CD8-positive, alpha-beta memory T cell (primary cell): Measurements from ENCODE around the gene MTPN. TPM values are rescaled to one million over a fixed set of nuclear protein-coding genes. Genes with fewer than 3 reads are reported as not detected.

Experiments
- CTCF ChIA-PET: fragments of 350-600 bp; sonication (Branson Sonifier 250); formaldehyde crosslinking; loops from one replicate; lab custom pipeline; 2021; ENCODE audit warnings: antibody characterized with exemption; lab: Charles Lee
- POLR2A ChIA-PET: fragments of 350-600 bp; sonication (Branson Sonifier 250); formaldehyde crosslinking; loops from one replicate; lab custom pipeline; 2021; ENCODE audit warnings: antibody characterized with exemption; lab: Charles Lee
- DNase-seq, 5 donors: peaks; one replicate each; pipeline versions ENCODE4 v3.0.0 to v3.0.0-alpha.2; 2020 to 2022; ENCODE audit warnings: mixed read lengths in 1 of 5
- H3K27ac ChIP-seq: one replicate; pipeline ENCODE4 v1.7.0; 2013; ENCODE audit warnings: low read depth, mild to moderate bottlenecking, low read length, moderate library complexity
- H3K27me3 ChIP-seq: 2 replicates; pipeline ENCODE4 v1.7.0; 2013; ENCODE audit warnings: low read length, mild to moderate bottlenecking; ENCODE audit not compliant: insufficient read depth, poor library complexity, severe bottlenecking
- H3K36me3 ChIP-seq: 2 replicates; pipeline ENCODE4 v1.7.0; 2013; ENCODE audit warnings: mild to moderate bottlenecking, low read length, moderate library complexity; ENCODE audit not compliant: insufficient read depth
- H3K4me1 ChIP-seq: 2 replicates; pipeline ENCODE4 v1.7.0; 2013; ENCODE audit warnings: mild to moderate bottlenecking, low read length, moderate library complexity; ENCODE audit not compliant: insufficient read depth
- H3K4me3 ChIP-seq: 2 replicates; pipeline ENCODE4 v1.7.0; 2013; ENCODE audit warnings: mild to moderate bottlenecking, low read length
- H3K9me3 ChIP-seq: 2 replicates; pipeline ENCODE4 v1.7.0; 2013; ENCODE audit warnings: mild to moderate bottlenecking, low read length
- H3K27ac Mint-ChIP-seq, 8 donors: one replicate each; pipeline ENCODE4 v1.8.0; 2020 to 2021; ENCODE audit warnings: mixed read lengths in 8 of 8, mild to moderate bottlenecking in 6 of 8, inconsistent platforms in 3 of 8, moderate library complexity in 3 of 8
- H3K27me3 Mint-ChIP-seq, 2 donors: one replicate each; pipeline ENCODE4 v1.8.0; 2020 to 2021; ENCODE audit warnings: mixed read lengths in 2 of 2, mild to moderate bottlenecking in 1 of 2, moderate library complexity in 1 of 2
- H3K36me3 Mint-ChIP-seq, 3 donors: one replicate each; pipeline ENCODE4 v1.8.0; 2020 to 2021; ENCODE audit warnings: mixed read lengths in 3 of 3, inconsistent platforms in 1 of 3, mild to moderate bottlenecking in 1 of 3
- H3K4me1 Mint-ChIP-seq, 3 donors: one replicate each; pipeline ENCODE4 v1.8.0; 2020 to 2021; ENCODE audit warnings: mixed read lengths in 3 of 3, inconsistent platforms in 1 of 3, mild to moderate bottlenecking in 1 of 3
- H3K4me3 Mint-ChIP-seq, 7 donors: one replicate each; pipeline ENCODE4 v1.8.0; 2020 to 2021; ENCODE audit warnings: mixed read lengths in 7 of 7, mild to moderate bottlenecking in 6 of 7, moderate library complexity in 4 of 7, inconsistent platforms in 2 of 7
- H3K9me3 Mint-ChIP-seq, 5 donors: one replicate each; pipeline ENCODE4 v1.8.0; 2020 to 2022; ENCODE audit warnings: mixed read lengths in 5 of 5, mild to moderate bottlenecking in 3 of 5, moderate library complexity in 2 of 5, inconsistent platforms in 1 of 5
- polyA plus RNA-seq: library from polyadenylated mRNA; unstranded; fragments of 300-500 nt; fragmentation: Illumina TruSeq; gene quantifications from one replicate; pipeline ENCODE4 v1.2.3, GENCODE V29; 2021
- total RNA-seq, 2 experiments: library from RNA; stranded (reverse); gene quantifications; one replicate each; pipeline ENCODE4 v1.2.3, GENCODE V29; 2021

The MTPN gene, protein sequence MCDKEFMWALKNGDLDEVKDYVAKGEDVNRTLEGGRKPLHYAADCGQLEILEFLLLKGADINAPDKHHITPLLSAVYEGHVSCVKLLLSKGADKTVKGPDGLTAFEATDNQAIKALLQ
- total RNA-seq (100 to 1,000 TPM; 143 to 147 TPM), polyA plus RNA-seq (101 TPM)

GRCh38 chr7:135977007-135977741 lies at the start of gene MTPN:
Gene MTPN, minus strand, starts transcription at chr7:135977359. Its CDS starts 259 bp downstream, at chr7:135977100.
- H3K27me3 Mint-ChIP-seq = peaks cover 0 to 2% of the 10 kb centered on the region in 2 donors
- peaks cover 75 to 98% (median 92%) of the 10 kb centered on the region in 3 donors for H3K4me1 Mint-ChIP-seq
- DNase-seq = peak; percentile 96 to 99 (median 98)
- Histone ChIP-seq H3K27ac (peak within 1 kb of the TSS; percentile 92), H3K4me1 (peaks cover 77% of the 10 kb centered on the region), H3K27me3 (no peaks in the 10 kb centered on the region), H3K4me3 (peak within 1 kb of the TSS; percentile 80), H3K9me3 (no peaks in the 10 kb centered on the region), H3K36me3 (no peaks in the 10 kb centered on the region)
- H3K9me3 Mint-ChIP-seq = no peaks in the 10 kb centered on the region
- CTCF ChIA-PET = interaction anchor here (1.2 kb wide), 1 partner anchor 315 kb away, joined by 3 read pairs; the partner anchor contains the start of gene STMP1
- H3K4me3 Mint-ChIP-seq = peak within 1 kb of the TSS; percentile 86 to 97 (median 96)
- H3K36me3 Mint-ChIP-seq = peaks cover 0 to 33% (median 3%) of the 10 kb centered on the region in 3 donors
- POLR2A ChIA-PET = no interaction called here
- H3K27ac Mint-ChIP-seq = peak within 1 kb of the TSS; percentile 85 to 98 (median 92)

- Histone ChIP-seq H3K36me3 (no peaks in the 10 kb centered on the region), H3K9me3 (no peaks in the 10 kb centered on the region), H3K27ac (no peak overlapping the region), H3K27me3 (no peaks in the 10 kb centered on the region), H3K4me1 (no peaks in the 10 kb centered on the region), H3K4me3 (no peak overlapping the region)
- DNase-seq = no peak
- H3K36me3 Mint-ChIP-seq = peaks cover 16 to 24% (median 22%) of the 10 kb centered on the region in 3 donors
- H3K4me3 Mint-ChIP-seq = no peak overlapping the region
- peaks cover 0 to 4% (median 0%) of the 10 kb centered on the region in 3 donors for H3K4me1 Mint-ChIP-seq
- ChIA-PET CTCF (interaction anchor here (0.8 to 1.1 kb wide), 2 partner anchors 8 to 11 kb away, joined by 3 read pairs; no protein-coding TSS in a partner anchor), POLR2A (no interaction called here)
- H3K27ac Mint-ChIP-seq = no peak overlapping the region
- no peaks in the 10 kb centered on the region for H3K27me3 Mint-ChIP-seq
- no peaks in the 10 kb centered on the region for H3K9me3 Mint-ChIP-seq
Measured at GRCh38 chr7:136026209-136026608, 49.0 kb upstream of the MTPN start.

DNA sequence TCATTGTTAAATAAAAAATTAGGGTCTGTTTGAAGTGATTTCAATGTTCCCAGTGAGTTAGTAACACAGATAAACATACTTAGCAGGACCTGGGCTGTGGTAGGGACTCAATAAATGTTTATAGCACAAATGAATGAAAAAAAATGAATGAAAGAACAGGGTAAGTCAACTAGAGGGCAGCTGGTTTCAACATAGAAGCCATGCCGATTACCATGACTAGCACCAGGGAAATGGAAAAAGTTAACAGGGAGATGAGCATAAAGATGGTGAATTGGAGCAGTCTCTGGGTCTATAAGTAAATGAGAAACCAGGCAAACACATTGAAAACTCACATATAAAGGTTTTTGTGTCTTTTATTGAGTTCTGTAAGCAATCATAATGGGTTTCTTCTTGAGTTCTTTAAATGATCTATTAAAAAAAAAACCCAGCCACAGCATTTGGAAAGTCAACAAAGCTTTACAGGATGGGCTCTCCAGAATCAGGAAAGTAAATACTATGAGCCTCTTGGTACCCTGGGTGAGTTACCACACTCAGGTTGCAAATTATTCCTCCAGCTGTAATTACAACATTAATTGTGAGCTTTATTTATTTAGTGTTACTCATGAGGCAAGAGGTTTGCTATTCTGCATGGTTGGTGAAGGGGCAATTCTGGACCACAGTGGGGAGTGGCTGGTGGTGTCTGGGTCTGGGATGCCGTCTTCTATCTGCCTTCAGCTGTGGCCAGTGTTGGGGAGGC lies 46.1 kb upstream of the MTPN start:
- Histone ChIP-seq H3K4me1 (no peaks in the 10 kb centered on the region), H3K4me3 (no peak overlapping the region), H3K27ac (no peak overlapping the region), H3K36me3 (no peaks in the 10 kb centered on the region), H3K9me3 (no peaks in the 10 kb centered on the region), H3K27me3 (no peaks in the 10 kb centered on the region)
- peaks cover 16 to 20% (median 19%) of the 10 kb centered on the region in 3 donors for H3K36me3 Mint-ChIP-seq
- POLR2A ChIA-PET = no interaction called here
- CTCF ChIA-PET = no interaction called here
- H3K27me3 Mint-ChIP-seq = no peaks in the 10 kb centered on the region
- H3K4me1 Mint-ChIP-seq = no peaks in the 10 kb centered on the region
- H3K9me3 Mint-ChIP-seq = no peaks in the 10 kb centered on the region
- H3K4me3 Mint-ChIP-seq = no peak overlapping the region
- no peak for DNase-seq
- no peak overlapping the region for H3K27ac Mint-ChIP-seq

GRCh38 chr7:136020556-136020955 lies 43.4 kb upstream of the MTPN start:
- H3K27me3 Mint-ChIP-seq = no peaks in the 10 kb centered on the region
- H3K4me1 ChIP-seq = no peaks in the 10 kb centered on the region
- no peak overlapping the region for H3K4me3 Mint-ChIP-seq
- no peak overlapping the region for H3K27ac Mint-ChIP-seq
- H3K36me3 ChIP-seq = no peaks in the 10 kb centered on the region
- CTCF ChIA-PET = no interaction called here
- H3K27ac ChIP-seq = no peak overlapping the region
- H3K36me3 Mint-ChIP-seq = peaks cover 3 to 8% (median 8%) of the 10 kb centered on the region in 3 donors
- H3K4me3 ChIP-seq = no peak overlapping the region
- H3K4me1 Mint-ChIP-seq = peaks cover 0 to 4% (median 0%) of the 10 kb centered on the region in 3 donors
- H3K9me3 ChIP-seq = no peaks in the 10 kb centered on the region
- H3K27me3 ChIP-seq = no peaks in the 10 kb centered on the region
- POLR2A ChIA-PET = no interaction called here
- H3K9me3 Mint-ChIP-seq = no peaks in the 10 kb centered on the region
- DNase-seq = no peak

DNA sequence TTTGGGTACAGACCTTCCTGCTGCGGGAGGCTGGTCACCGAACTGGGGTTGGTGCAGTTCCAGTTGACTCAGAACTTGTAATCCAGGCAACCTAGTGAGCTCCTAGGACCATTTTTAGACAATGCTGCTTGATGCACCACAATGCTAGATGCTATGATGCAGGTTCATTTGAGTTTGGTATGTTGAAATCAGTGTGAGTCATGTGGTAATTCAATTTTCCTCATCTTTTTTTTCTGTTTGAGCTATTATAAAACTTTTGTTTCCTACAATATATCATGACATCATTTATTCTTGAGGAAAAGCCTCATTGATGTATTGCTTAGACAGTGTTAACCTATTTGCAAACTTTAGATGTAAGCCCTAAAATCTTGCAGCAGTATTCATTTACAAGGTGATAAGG lies 40.9 kb upstream of the MTPN start:
- ChIA-PET POLR2A (no interaction called here), CTCF (interaction anchor here (0.8 kb wide), 1 partner anchor 9 kb away, joined by 3 read pairs; no protein-coding TSS in a partner anchor)
- H3K4me3 ChIP-seq = no peak overlapping the region
- Mint-ChIP-seq H3K36me3 (peaks cover 3 to 8% (median 3%) of the 10 kb centered on the region in 3 donors), H3K27me3 (peaks cover 0 to 2% of the 10 kb centered on the region in 2 donors), H3K4me3 (no peak overlapping the region), H3K9me3 (no peaks in the 10 kb centered on the region), H3K4me1 (peaks cover 0 to 7% (median 0%) of the 10 kb centered on the region in 3 donors), H3K27ac (no peak overlapping the region)
- H3K9me3 ChIP-seq = no peaks in the 10 kb centered on the region
- no peaks in the 10 kb centered on the region for H3K27me3 ChIP-seq
- H3K36me3 ChIP-seq = no peaks in the 10 kb centered on the region
- H3K4me1 ChIP-seq = no peaks in the 10 kb centered on the region
- no peak overlapping the region for H3K27ac ChIP-seq
- DNase-seq = no peak

GRCh38 chr7:136016649-136017395 lies 39.7 kb upstream of the MTPN start:
- ChIA-PET POLR2A (no interaction called here), CTCF (no interaction called here)
- Mint-ChIP-seq H3K9me3 (no peaks in the 10 kb centered on the region), H3K27ac (no peak overlapping the region), H3K27me3 (peaks cover 0 to 2% of the 10 kb centered on the region in 2 donors), H3K4me3 (no peak overlapping the region), H3K36me3 (peaks cover 0 to 5% (median 1%) of the 10 kb centered on the region in 3 donors), H3K4me1 (peaks cover 3 to 15% (median 5%) of the 10 kb centered on the region in 3 donors)
- Histone ChIP-seq H3K4me3 (no peak overlapping the region), H3K9me3 (no peaks in the 10 kb centered on the region), H3K36me3 (no peaks in the 10 kb centered on the region), H3K4me1 (no peaks in the 10 kb centered on the region), H3K27ac (no peak overlapping the region), H3K27me3 (no peaks in the 10 kb centered on the region)
- no peak for DNase-seq

- Mint-ChIP-seq H3K4me1 (peaks cover 3 to 15% (median 5%) of the 10 kb centered on the region in 3 donors), H3K9me3 (no peaks in the 10 kb centered on the region), H3K27ac (peak overlapping the region in 1 of 8 donors; percentile 44), H3K27me3 (peaks cover 0 to 2% of the 10 kb centered on the region in 2 donors), H3K4me3 (no peak overlapping the region), H3K36me3 (peaks cover 0 to 5% (median 0%) of the 10 kb centered on the region in 3 donors)
- Histone ChIP-seq H3K27ac (no peak overlapping the region), H3K4me1 (no peaks in the 10 kb centered on the region), H3K4me3 (no peak overlapping the region), H3K36me3 (no peaks in the 10 kb centered on the region), H3K9me3 (no peaks in the 10 kb centered on the region), H3K27me3 (no peaks in the 10 kb centered on the region)
- ChIA-PET POLR2A (no interaction called here), CTCF (interaction anchor here (1.4 kb wide), 1 partner anchor 11 kb away, joined by 3 read pairs; no protein-coding TSS in a partner anchor)
- DNase-seq = no peak
Measured at GRCh38 chr7:136015638-136016037, 38.5 kb upstream of the MTPN start.
